Hematopoietic multipotent progenitor cell (in vitro differentiated cells): Measurements from ENCODE around the gene WDR7. TPM values are rescaled to one million over a fixed set of nuclear protein-coding genes. Genes with fewer than 3 reads are reported as not detected.

Source experiments
- DNase-seq, 3 donors: peaks; one replicate each; pipeline ENCODE4 v3.0.0-alpha.2; 2011 to 2015; ENCODE audit warnings: low read depth in 2 of 3, low spot score in 2 of 3
- total RNA-seq: library from RNA; depleted of rRNA; stranded (reverse); fragments of >200 nt; gene quantifications from one replicate; pipeline ENCODE4 v1.2.3, GENCODE V29; 2012

The WDR7 gene
- total RNA-seq, 1 donor = 29.4 TPM

- no peak for DNase-seq
Measured at GRCh38 chr18:56873441-56874140, 222.4 kb downstream of the WDR7 start.

- DNase-seq = no peak
Measured at GRCh38 chr18:56878711-56879110, 227.6 kb downstream of the WDR7 start.

- no peak for DNase-seq
Measured at GRCh38 chr18:56884511-56884910, 233.4 kb downstream of the WDR7 start.

GRCh38 chr18:56888978-56889377, 237.8 kb downstream of the WDR7 start:
- no peak for DNase-seq

- DNase-seq = no peak
Measured at GRCh38 chr18:56889621-56890020, 238.5 kb downstream of the WDR7 start.

- no peak for DNase-seq
Measured at GRCh38 chr18:56890632-56891031, 239.5 kb downstream of the WDR7 start.

GRCh38 chr18:56891116-56891515, 240.0 kb downstream of the WDR7 start:
- DNase-seq = no peak

GRCh38 chr18:56891870-56892269, 240.7 kb downstream of the WDR7 start:
- DNase-seq = no peak

GRCh38 chr18:56897122-56897521, 246.0 kb downstream of the WDR7 start:
- no peak for DNase-seq

GRCh38 chr18:56899660-56900059, 248.5 kb downstream of the WDR7 start:
- no peak for DNase-seq

GRCh38 chr18:56900195-56901094, 249.3 kb downstream of the WDR7 start:
- DNase-seq = no peak

- no peak for DNase-seq
Measured at GRCh38 chr18:56901919-56902318, 250.8 kb downstream of the WDR7 start.

- no peak for DNase-seq
Measured at GRCh38 chr18:56902653-56903052, 251.5 kb downstream of the WDR7 start.

- no peak for DNase-seq
Measured at GRCh38 chr18:56903686-56904085, 252.5 kb downstream of the WDR7 start.

GRCh38 chr18:56907771-56908170, 256.6 kb downstream of the WDR7 start:
- no peak for DNase-seq

- DNase-seq = no peak
Measured at GRCh38 chr18:56910237-56910636, 259.1 kb downstream of the WDR7 start.

- no peak for DNase-seq
Measured at GRCh38 chr18:56910967-56911366, 259.8 kb downstream of the WDR7 start.

GRCh38 chr18:56913941-56914340, 262.8 kb downstream of the WDR7 start:
- DNase-seq = no peak

GRCh38 chr18:56919190-56919589, 268.0 kb downstream of the WDR7 start:
- no peak for DNase-seq

GRCh38 chr18:56921896-56922480, 270.8 kb downstream of the WDR7 start:
- no peak for DNase-seq

GRCh38 chr18:56926734-56927133, 275.6 kb downstream of the WDR7 start:
- DNase-seq = no peak

GRCh38 chr18:56927786-56928185, 276.6 kb downstream of the WDR7 start:
- DNase-seq = no peak
